ENCODE measurements around the gene GNPTG. TPM values are rescaled to one million over a fixed set of nuclear protein-coding genes. Genes with fewer than 3 reads are reported as not detected.
A peak's percentile ranks its signal among the peaks of the same experiment; 100 is the strongest.

Gene GNPTG
- total RNA-seq, 2 donors from 2014 or later: 31.8 to 46.7 TPM

DNA sequence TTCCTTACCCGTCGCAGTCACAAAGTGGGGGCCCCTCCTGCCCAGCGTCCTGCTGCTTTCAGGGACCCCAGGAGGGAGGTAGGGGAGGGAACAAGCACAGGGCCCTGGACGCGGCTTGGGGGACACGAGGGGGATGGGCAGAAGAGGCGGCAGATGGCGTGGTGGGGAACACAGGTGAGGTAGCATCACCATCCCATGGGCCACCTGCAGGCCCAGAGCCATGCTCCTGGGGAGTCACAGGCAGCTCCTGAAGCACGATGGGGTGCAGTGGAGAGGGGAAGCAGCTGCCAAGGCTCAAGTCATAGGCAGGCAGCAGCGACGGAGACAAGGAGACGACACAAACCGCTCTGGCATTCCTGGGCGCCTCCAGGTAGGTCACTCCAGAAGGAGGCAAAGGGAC is 52.0 kb downstream of the GNPTG start:
- Histone ChIP-seq H3K27ac (no peak overlapping the region), H3K9me3 (no peaks in the 10 kb centered on the region), H3K36me3 (peaks cover 34% of the 10 kb centered on the region), H3K4me1 (peaks cover 0 to 13% of the 10 kb centered on the region in 2 donors), H3K27me3 (no peaks in the 10 kb centered on the region), H3K4me3 (no peak overlapping the region)
- no peak for DNase-seq (ENCODE audit: low spot score)
- no peak for TF ChIP-seq CTCF (IDR thresholded peaks at IDR 0.05)

GRCh38 chr16:1407753-1408152 is 56.0 kb downstream of the GNPTG start:
- DNase-seq (ENCODE audit: low spot score): no peak
- H3K4me3 ChIP-seq: peak overlapping the region in 1 of 2 donors; percentile 58
- H3K36me3 ChIP-seq: peaks cover 8% of the 10 kb centered on the region
- H3K27ac ChIP-seq: peak overlapping the region in 1 of 2 donors; percentile 64
- H3K9me3 ChIP-seq: no peaks in the 10 kb centered on the region
- no peak for TF ChIP-seq CTCF (IDR thresholded peaks at IDR 0.05)
- H3K27me3 ChIP-seq: no peaks in the 10 kb centered on the region
- H3K4me1 ChIP-seq: peaks cover 0 to 15% of the 10 kb centered on the region in 2 donors

GRCh38 chr16:1408171-1408837 is 56.6 kb downstream of the GNPTG start:
- no peak for TF ChIP-seq CTCF (IDR thresholded peaks at IDR 0.05)
- H3K4me3 ChIP-seq: peak overlapping the region; percentile 21 to 58
- DNase-seq (ENCODE audit: low spot score): peak; percentile 95
- peak overlapping the region in 1 of 2 donors; percentile 64 for H3K27ac ChIP-seq
- peaks cover 0 to 15% of the 10 kb centered on the region in 2 donors for H3K4me1 ChIP-seq
- no peaks in the 10 kb centered on the region for H3K27me3 ChIP-seq
- no peaks in the 10 kb centered on the region for H3K9me3 ChIP-seq
- H3K36me3 ChIP-seq: peaks cover 8% of the 10 kb centered on the region

GRCh38 chr16:1412847-1413246 is 61.1 kb downstream of the GNPTG start:
- no peak for DNase-seq (ENCODE audit: low spot score)
- peaks cover 8% of the 10 kb centered on the region for H3K36me3 ChIP-seq
- peaks cover 0 to 23% of the 10 kb centered on the region in 2 donors for H3K4me1 ChIP-seq
- H3K27me3 ChIP-seq: no peaks in the 10 kb centered on the region
- no peak overlapping the region for H3K27ac ChIP-seq
- no peaks in the 10 kb centered on the region for H3K9me3 ChIP-seq
- no peak overlapping the region for H3K4me3 ChIP-seq
- TF ChIP-seq CTCF (IDR thresholded peaks at IDR 0.05): no peak

Other genes starting within 250 kb of the GNPTG start
- gene CACNA1H, start 198.8 kb upstream of the GNPTG start, total RNA-seq: 1 to 10 TPM; 7.0 to 9.4 TPM
- gene TPSG1, start 126.7 kb upstream of the GNPTG start, total RNA-seq: not detected
- gene TPSB2, start 121.7 kb upstream of the GNPTG start, total RNA-seq: 10 to 100 TPM in 1 of 2 donors, 1 to 10 TPM in 1; 1.2 to 12.5 TPM
- gene TPSAB1, start 111.2 kb upstream of the GNPTG start, total RNA-seq: 1 to 10 TPM; 2.6 to 8.9 TPM
- under 1 TPM in 1 of 2 donors, not detected in 1; 0.63 TPM for gene TPSD1, start 95.9 kb upstream of the GNPTG start, total RNA-seq
- gene UBE2I, start 42.3 kb upstream of the GNPTG start, total RNA-seq: 10 to 100 TPM; 58.8 to 59.5 TPM
- 1 to 10 TPM in 1 of 2 donors, under 1 TPM in 1; 0.35 to 2.4 TPM for gene BAIAP3, start 18.3 kb upstream of the GNPTG start, total RNA-seq
- 10 to 100 TPM; 72.8 to 73.7 TPM for gene TSR3, start 53 bp upstream of the GNPTG start, total RNA-seq
- 10 to 100 TPM; 11.0 to 17.6 TPM for gene UNKL, start 62.8 kb downstream of the GNPTG start, total RNA-seq
- 10 to 100 TPM; 13.4 to 19.7 TPM for gene UQCC4, start 68.8 kb downstream of the GNPTG start, total RNA-seq
- gene PERCC1, start 79.1 kb downstream of the GNPTG start, total RNA-seq: not detected
- gene CCDC154, start 92.6 kb downstream of the GNPTG start, total RNA-seq: not detected
- gene CLCN7, start 123.1 kb downstream of the GNPTG start, total RNA-seq: 10 to 100 TPM; 19.4 to 31.7 TPM
- under 1 TPM in 1 of 2 donors, not detected in 1; 0.24 TPM for gene PTX4, start 137.0 kb downstream of the GNPTG start, total RNA-seq
- 10 to 100 TPM; 11.3 to 11.5 TPM for gene TELO2, start 141.4 kb downstream of the GNPTG start, total RNA-seq
- 10 to 100 TPM; 35.1 to 42.2 TPM for gene TMEM204, start 181.7 kb downstream of the GNPTG start, total RNA-seq

All from right atrium auricular region (tissue), 2 donors.